Measurements from ENCODE around the gene RAD1.

RAD1 gene

DNA sequence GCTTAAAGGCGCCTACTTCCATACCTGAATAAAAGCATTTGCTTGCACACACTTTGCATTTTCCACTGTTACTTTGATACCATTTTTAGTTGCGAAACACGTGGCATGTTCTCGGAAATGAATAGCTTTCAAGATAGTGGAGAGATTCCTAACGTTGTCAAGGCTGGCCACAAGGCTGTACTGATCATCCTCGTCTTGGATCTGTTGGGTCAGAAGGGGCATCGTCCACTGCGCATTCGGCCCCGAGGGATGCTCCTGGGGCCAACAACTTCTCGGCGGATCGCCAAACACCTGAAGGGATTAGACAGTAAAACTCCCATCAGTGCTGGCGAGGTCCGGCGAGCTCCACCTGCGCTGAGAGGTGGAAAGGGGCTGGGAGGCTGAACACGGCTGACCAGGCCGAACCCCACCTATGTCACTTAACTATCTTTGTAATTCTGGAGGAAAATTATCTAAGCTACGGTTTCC, 599 bp downstream of the RAD1 start:
- no peak for DNase-seq

DNA sequence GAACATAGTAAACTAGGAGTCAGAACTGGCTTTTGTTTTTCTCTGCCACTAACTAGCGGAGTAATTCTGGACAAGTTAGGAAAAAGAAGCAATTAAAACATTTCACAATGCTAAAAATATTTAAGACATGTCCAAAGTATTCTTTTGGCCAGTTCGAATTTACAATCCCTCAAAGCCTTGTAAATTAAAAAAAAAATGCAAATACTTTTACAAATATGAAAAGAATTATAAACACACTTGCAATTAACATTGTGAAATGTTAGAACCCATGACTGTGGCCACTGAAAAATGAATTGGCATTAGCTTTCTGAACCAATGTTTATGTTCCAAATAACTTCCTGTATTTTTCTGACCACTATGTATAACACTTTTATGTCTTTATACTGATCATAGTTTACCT, 2.2 kb downstream of the RAD1 start:
- no peak for DNase-seq

DNA sequence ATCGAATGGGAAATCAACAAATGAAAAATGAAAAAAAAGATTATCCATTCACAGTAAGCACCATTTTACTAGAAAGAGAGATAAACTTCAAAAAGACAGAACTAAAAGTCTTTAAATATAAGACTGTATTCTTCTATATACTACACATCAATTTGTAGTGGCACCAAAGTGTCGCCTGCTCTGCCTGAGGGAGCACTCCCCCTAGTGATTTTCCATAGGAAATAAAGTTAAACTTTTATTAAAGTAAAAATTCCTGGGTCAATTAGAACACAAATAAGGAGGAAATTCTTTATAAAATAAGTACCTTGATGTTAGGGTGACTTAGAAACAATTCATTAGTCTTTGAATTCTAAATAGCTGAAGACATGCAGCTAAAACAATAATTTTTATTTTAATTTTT, 9.7 kb downstream of the RAD1 start:
- no peak for DNase-seq

DNA sequence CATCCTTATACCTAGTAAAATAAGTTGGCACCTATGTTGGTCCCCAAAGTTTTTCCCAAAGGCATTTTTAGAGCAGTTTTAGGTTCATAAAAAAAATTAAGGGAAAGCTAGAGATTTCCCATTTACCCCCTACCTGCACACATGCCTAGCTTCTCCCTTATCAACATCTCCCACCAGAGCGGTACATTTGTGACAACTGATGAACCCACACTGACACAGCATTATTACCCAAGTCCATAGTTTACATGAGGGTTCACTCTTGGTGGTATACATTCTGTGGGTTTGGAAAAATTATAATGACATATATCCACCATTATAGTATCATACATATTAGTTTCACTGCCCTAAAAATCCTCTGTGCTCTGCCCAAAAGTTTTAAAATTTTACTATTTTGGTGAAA, 12.0 kb downstream of the RAD1 start:
- DNase-seq: no peak

- no peak for DNase-seq
Measured at GRCh38 chr5:34900652-34901051, 14.7 kb downstream of the RAD1 start.

DNA sequence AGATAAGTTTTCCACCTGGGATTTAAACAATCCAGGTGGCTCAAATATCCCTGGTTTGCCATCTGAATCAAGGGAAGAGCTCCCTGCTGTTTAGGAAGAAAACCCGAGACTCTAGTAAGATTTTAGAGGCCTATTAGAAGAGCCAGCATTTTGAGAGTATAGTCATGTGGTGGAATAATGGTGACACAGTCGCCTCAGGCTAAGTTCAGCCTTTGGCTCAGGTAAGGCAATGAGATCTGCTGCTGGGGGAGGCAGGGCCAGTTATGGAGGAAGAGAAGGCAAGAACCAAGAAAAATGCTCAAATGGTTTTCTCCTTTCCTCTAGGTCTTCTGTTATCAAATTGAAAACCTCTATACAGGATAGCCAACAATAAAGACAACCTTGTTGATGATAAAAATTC, 16.2 kb downstream of the RAD1 start:
- DNase-seq: no peak

DNA sequence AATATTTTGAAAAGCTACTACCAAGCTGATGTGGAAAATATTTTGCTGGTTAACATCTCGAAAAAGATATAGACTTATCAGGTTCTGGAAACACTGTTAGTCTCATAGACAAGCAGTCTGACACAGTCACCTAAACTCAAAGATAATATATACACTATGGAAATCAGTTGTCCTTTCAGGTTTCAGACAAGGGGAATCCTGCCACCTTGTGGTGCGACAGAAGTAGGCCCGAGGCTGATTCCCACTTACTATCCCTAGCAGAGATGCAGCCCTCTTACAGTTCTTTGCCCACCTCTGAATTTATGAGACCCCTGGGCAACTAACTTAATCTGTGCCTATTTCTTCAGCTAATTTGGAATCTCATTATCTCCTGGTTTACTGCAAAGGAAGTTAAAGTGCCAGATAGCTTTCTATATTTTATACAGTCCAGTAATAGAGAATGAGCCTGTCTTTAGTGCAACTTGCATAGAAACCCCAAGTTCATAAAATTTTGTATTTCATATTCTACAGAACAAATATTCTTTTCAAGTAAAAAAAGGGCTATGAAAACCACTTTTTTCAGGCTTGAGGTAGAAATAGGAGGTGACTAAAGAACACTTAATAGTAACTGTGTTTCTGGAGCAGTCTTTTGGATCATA, 16.9 kb downstream of the RAD1 start:
- peak in 1 of 2 donors; percentile 16 for DNase-seq

DNA sequence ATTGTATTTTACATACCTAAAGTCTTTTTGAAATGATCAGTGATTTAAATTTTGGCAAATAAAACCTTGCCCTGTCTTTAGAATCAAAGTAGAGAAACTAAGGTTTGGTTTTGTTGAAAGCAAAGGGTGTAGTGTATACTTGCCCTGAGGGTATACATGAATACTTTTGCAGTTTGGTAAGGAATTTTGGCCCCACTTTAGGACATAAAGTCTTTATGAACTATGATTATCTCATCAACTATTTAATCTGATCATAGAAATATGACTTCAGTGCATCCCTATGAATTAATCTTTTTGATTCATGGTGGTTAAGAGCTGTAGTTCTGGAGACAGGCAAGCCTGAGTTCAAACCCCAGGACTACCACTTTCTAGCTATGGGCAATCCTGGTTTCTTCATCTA, 17.7 kb downstream of the RAD1 start:
- no peak for DNase-seq

GRCh38 chr5:34895641-34896419, 19.5 kb downstream of the RAD1 start:
- DNase-seq: no peak

DNA sequence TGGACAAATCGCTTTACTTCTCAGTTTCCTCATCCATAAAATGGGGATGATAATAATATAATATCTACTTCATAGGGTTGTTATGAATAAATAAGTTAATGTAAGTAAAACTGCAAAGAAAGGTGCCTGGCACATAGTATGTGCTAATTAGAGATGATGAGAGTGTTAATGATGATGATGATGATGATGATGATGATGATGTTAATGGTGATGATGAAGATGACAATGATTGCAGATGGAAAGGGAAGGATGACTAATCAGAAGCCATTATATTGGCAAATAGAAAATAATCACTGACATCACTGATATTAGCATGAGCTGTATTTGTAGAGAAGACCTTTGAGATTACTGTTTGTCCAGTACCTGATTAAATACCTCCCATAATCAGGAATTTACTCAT, 20.6 kb downstream of the RAD1 start:
- no peak for DNase-seq

GRCh38 chr5:34892414-34892813, 22.9 kb downstream of the RAD1 start:
- no peak for DNase-seq

DNA sequence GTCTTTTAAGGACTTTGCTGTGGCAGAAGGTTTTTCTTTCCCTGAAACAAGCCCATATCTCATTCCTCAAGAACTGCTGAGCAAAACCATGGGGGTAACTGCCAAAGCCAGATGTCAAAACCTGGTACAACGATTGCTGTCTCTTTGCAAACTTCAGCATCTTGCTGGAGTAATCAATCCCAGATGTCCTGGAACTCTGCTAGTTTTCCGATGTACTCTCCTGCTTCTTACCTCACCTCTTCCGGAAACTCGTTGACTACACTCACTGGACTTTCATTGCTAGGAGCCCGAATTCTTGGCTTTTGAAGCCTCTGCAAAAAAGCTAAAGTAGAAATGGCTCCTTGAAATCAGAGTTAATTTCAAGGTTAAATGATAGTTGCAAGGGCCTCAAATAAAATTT, 23.3 kb downstream of the RAD1 start:
- DNase-seq: no peak

DNA sequence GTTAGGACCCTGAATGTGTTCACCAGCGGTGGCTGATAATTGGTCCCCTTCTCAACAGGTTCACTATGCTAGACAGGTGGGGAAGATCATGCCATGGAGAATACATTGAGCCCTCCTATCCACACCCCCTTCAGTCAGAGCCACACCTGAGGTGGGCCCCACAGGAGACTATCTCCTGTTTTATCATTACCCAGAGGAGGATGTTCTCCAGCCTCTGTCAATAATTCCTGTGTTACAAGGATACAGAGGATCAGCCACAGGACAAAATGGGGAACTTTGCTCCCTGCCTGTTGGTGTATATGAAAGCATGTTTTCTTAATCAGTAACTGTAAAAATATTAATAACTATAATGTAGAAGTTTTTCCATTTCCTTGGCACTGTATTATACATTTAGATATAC, 25.9 kb downstream of the RAD1 start:
- no peak for DNase-seq

- no peak for DNase-seq
Measured at GRCh38 chr5:34886392-34887119, 28.7 kb downstream of the RAD1 start.

DNA sequence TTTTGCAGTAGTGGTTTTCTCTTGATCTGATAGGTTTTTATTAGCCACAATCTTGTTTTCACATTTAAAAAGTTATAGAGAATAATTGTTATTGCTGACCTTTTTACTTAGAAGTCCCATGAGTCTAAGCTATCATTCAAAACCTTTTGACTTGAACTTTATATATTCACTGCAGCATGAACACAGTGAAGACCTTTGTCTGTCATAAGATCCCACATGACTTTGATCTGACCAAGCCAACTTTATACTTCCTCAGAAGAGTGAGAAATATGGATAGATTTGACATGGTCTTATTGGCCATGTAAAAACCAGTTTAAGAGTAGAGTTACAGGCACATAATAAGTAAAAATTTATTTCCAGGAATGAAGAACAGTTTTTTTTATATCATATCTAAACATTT, 34.1 kb downstream of the RAD1 start:
- DNase-seq: no peak

DNA sequence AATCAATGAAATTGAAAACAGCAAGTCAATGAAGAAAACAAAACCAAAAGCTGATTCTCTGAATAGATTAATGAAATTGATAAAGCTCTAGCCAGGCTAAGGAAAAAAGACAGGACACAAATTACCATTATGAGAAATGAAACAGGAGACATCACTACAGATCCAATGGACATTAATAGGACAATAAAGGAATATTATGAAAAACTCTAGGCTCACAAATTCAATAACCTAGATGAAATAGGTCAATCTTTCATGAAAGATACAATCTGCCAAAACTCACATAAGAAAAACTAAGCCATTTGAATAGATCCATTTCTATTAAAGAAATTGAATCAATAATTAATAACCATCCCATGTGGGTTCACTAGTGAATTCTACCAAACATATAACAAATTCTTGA, 39.0 kb downstream of the RAD1 start:
- no peak for DNase-seq

DNA sequence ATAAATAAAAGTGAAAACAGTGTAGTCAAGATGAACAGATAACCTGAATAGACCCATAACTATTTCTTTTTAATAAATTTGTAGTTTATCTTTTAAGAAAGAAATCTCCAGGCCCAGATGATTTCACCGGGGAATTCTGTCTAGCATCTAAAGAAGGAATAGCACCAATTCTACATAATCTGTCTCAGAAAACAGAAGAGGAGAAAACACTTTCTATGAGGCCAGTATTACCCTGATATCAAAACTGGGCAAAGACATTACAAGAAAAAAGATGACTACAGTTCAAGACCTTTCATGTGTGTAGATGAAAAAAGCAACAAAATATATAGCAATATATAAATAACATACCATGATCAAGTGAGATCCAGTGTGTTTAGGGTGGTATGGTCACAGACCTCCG, 44.9 kb downstream of the RAD1 start:
- DNase-seq: no peak

DNA sequence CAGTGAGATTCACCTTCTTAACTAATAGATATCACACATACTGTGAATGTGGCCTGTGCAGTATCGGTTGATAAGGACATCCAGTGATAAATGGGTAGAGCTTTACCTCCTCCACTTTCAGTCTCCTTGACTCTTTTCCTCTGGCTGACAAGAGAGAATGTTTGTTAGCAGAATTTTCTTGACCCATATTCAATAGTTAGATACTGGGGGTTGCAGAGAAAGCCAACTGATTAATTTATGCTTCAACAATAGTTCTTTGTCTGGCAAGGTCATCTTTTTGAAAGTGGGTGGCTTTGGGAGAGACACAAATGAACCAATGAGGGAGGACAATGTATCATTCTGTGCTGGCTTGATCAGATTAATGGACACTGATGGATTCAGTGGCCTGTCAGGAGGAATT, 46.0 kb downstream of the RAD1 start:
- no peak for DNase-seq

GRCh38 chr5:34868791-34869190, 46.5 kb downstream of the RAD1 start:
- DNase-seq: no peak

GRCh38 chr5:34867660-34868059, 47.6 kb downstream of the RAD1 start:
- no peak for DNase-seq

- DNase-seq: no peak
Measured at GRCh38 chr5:34866989-34867471, 48.3 kb downstream of the RAD1 start.

DNA sequence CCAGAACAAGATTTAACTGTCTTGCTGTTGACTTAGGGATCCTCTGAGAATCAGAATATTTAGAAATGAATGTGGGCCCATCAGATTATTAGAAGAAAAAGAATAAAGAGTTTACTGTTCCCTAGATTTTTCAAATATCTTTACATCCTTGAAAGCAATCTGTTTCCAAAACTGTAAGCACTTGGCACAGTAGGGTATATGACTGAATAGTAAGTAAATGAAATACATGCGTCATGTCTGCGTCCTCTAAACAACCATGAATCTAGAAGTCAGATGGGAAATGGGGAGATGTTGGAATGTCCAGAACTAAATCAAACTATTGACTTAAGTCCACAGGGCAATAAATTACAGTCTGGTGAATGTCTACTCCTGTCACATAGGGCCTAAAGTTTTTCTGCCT, 50.2 kb downstream of the RAD1 start:
- no peak for DNase-seq

DNA sequence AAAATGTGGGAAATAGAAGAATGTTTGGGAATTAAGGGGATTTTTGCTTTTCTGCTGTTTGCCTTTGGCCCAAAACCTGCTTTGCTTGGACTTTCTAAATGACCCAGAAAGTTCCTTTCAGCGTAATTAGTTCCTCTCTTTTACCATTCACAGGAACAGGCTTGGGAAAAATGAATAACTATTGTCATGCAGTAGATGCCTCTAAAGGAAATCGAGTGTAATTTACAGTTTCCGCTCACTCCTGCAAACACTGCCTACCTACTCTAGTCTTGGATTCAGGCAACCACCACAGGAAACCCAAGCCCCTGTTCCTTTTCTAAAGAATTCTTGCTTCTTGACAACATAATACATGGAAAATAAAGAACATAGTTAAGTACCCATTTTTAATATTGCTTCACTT, 51.4 kb downstream of the RAD1 start:
- no peak for DNase-seq

DNA sequence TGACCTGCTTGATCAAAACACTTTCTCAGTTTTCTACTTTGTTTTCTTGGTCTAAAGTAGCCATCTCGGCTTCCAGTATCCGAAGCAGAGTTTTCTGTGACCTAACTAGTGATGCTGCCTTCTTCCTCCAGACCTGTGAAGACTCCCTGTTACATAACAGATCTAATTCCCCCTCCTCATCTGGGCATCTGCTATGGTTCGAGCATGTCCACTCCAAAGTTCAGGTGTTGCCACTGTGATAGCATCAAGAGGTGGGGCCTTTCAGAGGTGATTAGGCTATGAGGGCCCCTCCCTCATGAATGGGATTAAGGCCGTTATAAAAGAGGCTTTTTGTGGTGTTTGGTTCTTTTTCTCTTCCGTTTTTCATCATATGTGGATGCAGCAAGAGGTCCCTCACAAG, 56.1 kb downstream of the RAD1 start:
- DNase-seq: no peak

Data from bone marrow (tissue), 2 donors.